GM18502 (cell line): Measurements from ENCODE around the gene FRMPD2.
"Not testable (repeated sequence)": the region's sequence is repeated elsewhere in the genome, so short reads cannot be mapped to it uniquely, and the experiment has no call there.

Experiments
- ATAC-seq: cut with Tn5 transposase; IDR thresholded peaks from one replicate; pipeline ENCODE4 v1.9.1; 2021; ENCODE audit warnings: mild to moderate bottlenecking; ENCODE audit not compliant: unreplicated experiment, poor library complexity

Gene FRMPD2

GRCh38 chr10:48237259-48238250 is 36.9 kb downstream of the FRMPD2 start:
- ATAC-seq = no peak

- ATAC-seq = no peak
These were observed 38.3 kb downstream of the FRMPD2 start for GRCh38 chr10:48236199-48236621.

GRCh38 chr10:48235501-48235900 is 39.0 kb downstream of the FRMPD2 start:
- no peak for ATAC-seq

GRCh38 chr10:48234787-48235186 is 39.7 kb downstream of the FRMPD2 start:
- ATAC-seq = no peak

GRCh38 chr10:48234295-48234694 is 40.2 kb downstream of the FRMPD2 start:
- no peak for ATAC-seq

- ATAC-seq = no peak
These were observed 40.9 kb downstream of the FRMPD2 start for GRCh38 chr10:48233559-48234005.

GRCh38 chr10:48232717-48233447 is 41.6 kb downstream of the FRMPD2 start:
- no peak for ATAC-seq

- ATAC-seq = peak; percentile 70
These were observed 42.7 kb downstream of the FRMPD2 start for GRCh38 chr10:48231699-48232315.

GRCh38 chr10:48231178-48231577 is 43.3 kb downstream of the FRMPD2 start:
- ATAC-seq = peak; percentile 54

- ATAC-seq = no peak
These were observed 47.3 kb downstream of the FRMPD2 start for GRCh38 chr10:48227213-48227612.

GRCh38 chr10:48224979-48225560 is 49.4 kb downstream of the FRMPD2 start:
- no peak for ATAC-seq

GRCh38 chr10:48224296-48224695 is 50.2 kb downstream of the FRMPD2 start:
- ATAC-seq = no peak

GRCh38 chr10:48221814-48222213 is 52.7 kb downstream of the FRMPD2 start:
- no peak for ATAC-seq

GRCh38 chr10:48221031-48221430 is 53.5 kb downstream of the FRMPD2 start:
- not testable (repeated sequence) for ATAC-seq

- ATAC-seq = no peak
These were observed 55.3 kb downstream of the FRMPD2 start for GRCh38 chr10:48219194-48219593.

GRCh38 chr10:48216744-48217143 is 57.8 kb downstream of the FRMPD2 start:
- no peak for ATAC-seq

GRCh38 chr10:48216204-48216505 is 58.3 kb downstream of the FRMPD2 start:
- ATAC-seq = no peak

GRCh38 chr10:48215486-48216203 is 58.9 kb downstream of the FRMPD2 start:
- no peak for ATAC-seq

GRCh38 chr10:48214716-48215485 is 59.6 kb downstream of the FRMPD2 start:
- ATAC-seq = no peak
